B cell (primary cell): Measurements from ENCODE around the gene SCG2. TPM values are rescaled to one million over a fixed set of nuclear protein-coding genes. Genes with fewer than 3 reads are reported as not detected.

Experiments used
- ATAC-seq: fragments of 200-7000 bp; cut with Tn5 transposase; one replicate; pipeline ENCODE4 v1.10.0; 2021; ENCODE audit warnings: low read depth, mild to moderate bottlenecking, moderate number of reproducible peaks, moderate library complexity
- CTCF ChIA-PET: fragments of 350-600 bp; sonication (Branson Sonifier 250); formaldehyde crosslinking; loops from one replicate; lab custom pipeline; 2021; ENCODE audit warnings: antibody characterized with exemption, inconsistent platforms; lab: Charles Lee
- POLR2A ChIA-PET: fragments of 350-600 bp; sonication (Branson Sonifier 250); formaldehyde crosslinking; loops from one replicate; lab custom pipeline; 2021; ENCODE audit warnings: antibody characterized with exemption; lab: Charles Lee
- DNase-seq: peaks from one replicate; pipeline ENCODE4 v3.0.0; 2013
- H2AFZ ChIP-seq: 2 replicates; pipeline ENCODE4 v1.6.1; 2012; ENCODE audit warnings: mild to moderate bottlenecking, low read depth, low read length; ENCODE audit not compliant: insufficient read depth, poor library complexity, severe bottlenecking
- H3K27ac ChIP-seq, 2 donors: 1 replicate in 1 of 2; 2 replicates in 1 of 2; pipeline ENCODE4 v1.5.1; 2012 to 2013; ENCODE audit warnings: low read length in 2 of 2, mild to moderate bottlenecking in 2 of 2, moderate library complexity in 1 of 2
- H3K27me3 ChIP-seq, 4 experiments: fragments of 200-600 bp in 1 of 4; sonication (generic) in 1 of 4; replicated peaks in 1 of 4; 1 replicate in 2 of 4; 2 replicates in 2 of 4; pipeline versions ENCODE4 v1.6.1 to v1.7.0; 2013 to 2016; ENCODE audit warnings: low read length in 3 of 4, mild to moderate bottlenecking in 2 of 4, mixed read lengths in 1 of 4, moderate library complexity in 1 of 4; ENCODE audit not compliant: insufficient read depth in 4 of 4, control insufficient read depth in 3 of 4; ENCODE audit errors: control extremely low read depth in 1 of 4
- H3K36me3 ChIP-seq, 2 experiments: replicated peaks in 1 of 2; 1 replicate in 1 of 2; 2 replicates in 1 of 2; pipeline versions ENCODE4 v1.6.1 to v1.7.1; 2013; ENCODE audit warnings: low read length in 1 of 2; ENCODE audit not compliant: insufficient read depth in 2 of 2, control insufficient read depth in 1 of 2; ENCODE audit errors: control extremely low read depth in 1 of 2, extremely low read depth in 1 of 2
- H3K4me1 ChIP-seq, 2 donors: fragments of 200-600 bp in 1 of 2; sonication (generic) in 1 of 2; 1 replicate in 1 of 2; 2 replicates in 1 of 2; pipeline versions ENCODE4 v1.5.1 to v1.6.1; 2013 to 2017; ENCODE audit warnings: low read length in 2 of 2; ENCODE audit not compliant: control insufficient read depth in 2 of 2, insufficient read depth in 2 of 2
- H3K4me2 ChIP-seq: replicated peaks from 2 replicates; pipeline ENCODE3; 2012; ENCODE audit warnings: mild to moderate bottlenecking, low read depth, low read length; ENCODE audit not compliant: poor library complexity, severe bottlenecking
- H3K4me3 ChIP-seq, 5 experiments: fragments of 200-600 bp in 1 of 5; sonication (generic) in 1 of 5; 1 replicate in 3 of 5; 2 replicates in 2 of 5; pipeline versions ENCODE4 v1.5.1 to v1.7.0; 2011 to 2016; ENCODE audit warnings: low read length in 4 of 5, mild to moderate bottlenecking in 4 of 5, low read depth in 2 of 5, control low read depth in 1 of 5, moderate library complexity in 1 of 5; ENCODE audit not compliant: insufficient read depth in 1 of 5; ENCODE audit errors: control extremely low read depth in 1 of 5, extremely low read depth in 1 of 5
- H3K79me2 ChIP-seq: fragments of 200-600 bp; sonication (generic); one replicate; pipeline ENCODE4 v1.6.0; 2016; ENCODE audit warnings: low read length; ENCODE audit not compliant: control insufficient read depth, insufficient read depth
- H3K9ac ChIP-seq: fragments of 200-600 bp; sonication (generic); 2 replicates; pipeline ENCODE4 v1.6.1; 2017; ENCODE audit warnings: mild to moderate bottlenecking, low read length, moderate library complexity
- H3K9me3 ChIP-seq, 3 donors: one replicate each; pipeline versions ENCODE4 v1.6.1 to v1.7.1; 2013; ENCODE audit warnings: low read length in 2 of 3; ENCODE audit not compliant: control insufficient read depth in 2 of 3, insufficient read depth in 1 of 3; ENCODE audit errors: control extremely low read depth in 1 of 3
- H4K20me1 ChIP-seq: 2 replicates; pipeline ENCODE4 v1.6.0; 2012; ENCODE audit warnings: mild to moderate bottlenecking, low read length; ENCODE audit not compliant: insufficient read depth, control insufficient read depth, poor library complexity, severe bottlenecking
- H3K27ac Mint-ChIP-seq: one replicate; pipeline ENCODE4 v1.8.0; 2021; ENCODE audit warnings: mixed read lengths
- H3K27me3 Mint-ChIP-seq: one replicate; pipeline ENCODE4 v1.8.0; 2021; ENCODE audit warnings: mixed read lengths
- H3K4me1 Mint-ChIP-seq: one replicate; pipeline ENCODE4 v1.8.0; 2021; ENCODE audit warnings: mixed read lengths
- H3K4me3 Mint-ChIP-seq: one replicate; pipeline ENCODE4 v1.8.0; 2021; ENCODE audit warnings: mixed read lengths
- H3K9me3 Mint-ChIP-seq: one replicate; pipeline ENCODE4 v1.8.0; 2022; ENCODE audit warnings: mixed read lengths; ENCODE audit not compliant: insufficient read depth
- EZH2 ChIP-seq: IDR thresholded peaks from 2 replicates; pipeline ENCODE4 v1.6.1; 2012; ENCODE audit warnings: borderline replicate concordance, low read depth, mild to moderate bottlenecking, moderate library complexity, low read length; ENCODE audit not compliant: insufficient read depth, poor library complexity, severe bottlenecking
- WGBS: methylation state at CpG from one replicate; pipeline ENCODE4 v1.1.5; 2013; ENCODE audit warnings: missing lambda C conversion rate; ENCODE audit not compliant: insufficient coverage; 5-methylcytosine and 5-hydroxymethylcytosine counted together
- intact Hi-C: fragments of 100-400 bp; cut with micrococcal nuclease; formaldehyde crosslinking; loops from one replicate; pipeline ENCODE4 v1.10.0; 2022
- polyA plus RNA-seq: library from polyadenylated mRNA; depleted of rRNA; stranded (reverse); fragments of >200 nt; gene quantifications from 2 replicates; pipeline ENCODE4 v1.2.3, GENCODE V29; 2012
- total RNA-seq, 2 donors: library from RNA; stranded (reverse); fragments of 120-200 nt in 1 of 2; gene quantifications; 1 replicate in 1 of 2; 2 replicates in 1 of 2; pipeline versions ENCODE4 v1.2.3 to v1.2.4, GENCODE V29; 2013 to 2022
- TF ChIP-seq, protein P1 (sequence below): fragments of 200-600 bp; IDR thresholded peaks from one replicate; pipeline ENCODE4 v1.8.0; 2022; ENCODE audit warnings: antibody characterized with exemption, mild to moderate bottlenecking

Gene SCG2
- total and polyA plus RNA-seq, 2 donors (not counting 1 experiment from before 2014, with no cell fraction given): 0.12 to 0.44 TPM

DNA sequence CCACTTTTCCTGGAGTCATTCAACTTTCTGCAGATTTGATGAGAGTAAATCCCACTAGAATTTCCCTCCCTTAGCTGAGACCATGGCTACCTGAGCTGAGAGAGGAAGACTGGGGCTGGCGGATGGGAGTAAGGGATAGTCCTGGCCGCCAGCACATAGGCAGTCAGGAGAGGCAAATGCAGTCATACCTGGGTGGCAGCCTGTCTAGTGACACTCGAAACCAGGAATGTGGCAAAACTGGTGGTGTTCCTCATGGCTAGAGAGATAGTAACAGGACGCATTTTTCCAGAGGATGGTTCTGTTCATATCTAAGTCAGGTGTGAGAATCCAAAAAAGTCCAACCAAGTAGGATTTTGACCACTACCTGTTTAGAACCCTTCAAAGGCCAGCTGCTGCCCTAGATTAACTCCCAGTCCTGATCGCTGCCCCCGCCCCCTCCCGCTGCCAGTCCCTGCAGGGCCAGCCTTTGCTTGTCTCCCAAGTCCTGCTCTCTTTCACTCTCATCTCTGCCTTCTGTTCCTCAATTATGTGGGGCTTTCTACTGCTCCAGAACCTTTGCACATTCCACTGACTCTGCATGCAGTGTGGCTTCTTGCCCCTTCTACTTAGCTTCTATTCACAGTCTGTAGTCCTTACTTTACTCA, 17.4 kb upstream of the SCG2 start:
- POLR2A ChIA-PET: no interaction called here
- no peak overlapping the region for H3K27ac Mint-ChIP-seq
- no peaks in the 10 kb centered on the region for H3K4me1 ChIP-seq
- H4K20me1 ChIP-seq: no peaks in the 10 kb centered on the region
- no peak overlapping the region for H3K27ac ChIP-seq
- H3K4me2 ChIP-seq: no peak overlapping the region
- no peak overlapping the region for H3K4me3 ChIP-seq
- peaks cover 0 to 9% (median 0%) of the 10 kb centered on the region in 4 experiments for H3K27me3 ChIP-seq
- CTCF ChIA-PET: no interaction called here
- peaks cover 37% of the 10 kb centered on the region for H3K27me3 Mint-ChIP-seq
- no peaks in the 10 kb centered on the region for H3K9me3 Mint-ChIP-seq
- no peak overlapping the region for H3K9ac ChIP-seq
- H3K4me1 Mint-ChIP-seq: no peaks in the 10 kb centered on the region
- H3K4me3 Mint-ChIP-seq: no peak overlapping the region
- no peak for TF ChIP-seq EZH2
- TF ChIP-seq, protein P1, sequence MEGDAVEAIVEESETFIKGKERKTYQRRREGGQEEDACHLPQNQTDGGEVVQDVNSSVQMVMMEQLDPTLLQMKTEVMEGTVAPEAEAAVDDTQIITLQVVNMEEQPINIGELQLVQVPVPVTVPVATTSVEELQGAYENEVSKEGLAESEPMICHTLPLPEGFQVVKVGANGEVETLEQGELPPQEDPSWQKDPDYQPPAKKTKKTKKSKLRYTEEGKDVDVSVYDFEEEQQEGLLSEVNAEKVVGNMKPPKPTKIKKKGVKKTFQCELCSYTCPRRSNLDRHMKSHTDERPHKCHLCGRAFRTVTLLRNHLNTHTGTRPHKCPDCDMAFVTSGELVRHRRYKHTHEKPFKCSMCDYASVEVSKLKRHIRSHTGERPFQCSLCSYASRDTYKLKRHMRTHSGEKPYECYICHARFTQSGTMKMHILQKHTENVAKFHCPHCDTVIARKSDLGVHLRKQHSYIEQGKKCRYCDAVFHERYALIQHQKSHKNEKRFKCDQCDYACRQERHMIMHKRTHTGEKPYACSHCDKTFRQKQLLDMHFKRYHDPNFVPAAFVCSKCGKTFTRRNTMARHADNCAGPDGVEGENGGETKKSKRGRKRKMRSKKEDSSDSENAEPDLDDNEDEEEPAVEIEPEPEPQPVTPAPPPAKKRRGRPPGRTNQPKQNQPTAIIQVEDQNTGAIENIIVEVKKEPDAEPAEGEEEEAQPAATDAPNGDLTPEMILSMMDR: no peak
- WGBS: 83% methylated on average over 6 of the region's 7 CpGs
- intact Hi-C loops: no loop called here
- DNase-seq: no peak
- peaks cover 0 to 2% (median 1%) of the 10 kb centered on the region in 3 donors for H3K9me3 ChIP-seq
- H2AFZ ChIP-seq: no peak overlapping the region
- no peak for ATAC-seq
- H3K36me3 ChIP-seq: no peaks in the 10 kb centered on the region
- no peaks in the 10 kb centered on the region for H3K79me2 ChIP-seq

DNA sequence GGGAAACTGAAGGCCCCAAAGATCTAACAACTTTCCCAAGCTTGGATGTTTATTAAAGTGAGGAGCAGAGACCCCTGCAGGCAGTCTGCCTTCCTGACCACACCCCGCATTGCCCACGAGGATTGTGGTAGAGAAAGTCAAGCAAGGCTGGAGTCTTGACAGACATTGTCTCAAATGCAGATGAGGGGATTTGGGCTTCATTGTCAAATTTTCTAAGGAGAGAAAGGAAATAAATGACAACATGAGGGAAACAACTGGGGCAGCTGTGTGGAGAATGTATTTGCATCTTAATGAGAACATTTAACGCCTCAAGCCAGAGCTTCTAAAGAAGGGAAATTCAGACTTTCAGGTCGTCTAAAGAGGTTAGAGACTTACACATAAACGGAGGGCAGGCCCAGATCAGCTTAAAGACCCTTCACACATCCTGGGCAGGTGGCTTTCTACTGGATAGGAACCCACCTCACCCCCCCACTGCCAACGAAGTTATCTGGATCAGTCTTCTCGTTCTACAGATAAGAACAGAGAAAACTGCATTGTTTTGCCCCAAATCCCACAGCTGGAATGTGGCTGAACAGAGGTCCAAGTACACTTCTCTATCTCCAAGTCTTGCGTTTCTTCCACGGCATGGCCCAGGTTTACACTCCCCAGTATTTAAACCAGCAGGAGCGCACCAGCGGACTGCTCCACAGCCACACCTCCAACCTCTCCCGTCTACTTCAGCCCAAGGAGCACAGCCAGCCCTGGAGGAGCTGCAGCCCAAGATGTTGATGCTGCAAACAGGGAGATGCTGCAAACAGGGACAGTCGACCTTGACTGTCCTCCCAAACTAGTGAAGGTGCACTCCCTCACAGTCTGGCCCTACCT, 16.2 kb upstream of the SCG2 start:
- no peaks in the 10 kb centered on the region for H3K36me3 ChIP-seq
- H2AFZ ChIP-seq: no peak overlapping the region
- intact Hi-C loops: no loop called here
- H3K27ac ChIP-seq: no peak overlapping the region
- no peak overlapping the region for H3K9ac ChIP-seq
- CTCF ChIA-PET: no interaction called here
- H3K9me3 ChIP-seq: peaks cover 0 to 2% (median 1%) of the 10 kb centered on the region in 3 donors
- H3K4me1 ChIP-seq: no peaks in the 10 kb centered on the region
- ATAC-seq (no peak), DNase-seq (no peak)
- no peak overlapping the region for H3K4me3 Mint-ChIP-seq
- no peaks in the 10 kb centered on the region for H3K79me2 ChIP-seq
- peaks cover 47% of the 10 kb centered on the region for H3K27me3 Mint-ChIP-seq
- no peaks in the 10 kb centered on the region for H4K20me1 ChIP-seq
- H3K27ac Mint-ChIP-seq: no peak overlapping the region
- no peaks in the 10 kb centered on the region for H3K4me1 Mint-ChIP-seq
- POLR2A ChIA-PET: no interaction called here
- H3K4me2 ChIP-seq: no peak overlapping the region
- no peaks in the 10 kb centered on the region for H3K9me3 Mint-ChIP-seq
- peaks cover 0 to 14% (median 4%) of the 10 kb centered on the region in 4 experiments for H3K27me3 ChIP-seq
- H3K4me3 ChIP-seq: no peak overlapping the region
- no peak for TF ChIP-seq EZH2
- TF ChIP-seq, protein P1: no peak
- 18% methylated on average over 13 of the region's 13 CpGs for WGBS
